Activated CD4-positive, alpha-beta T cell treated with anti-CD3 and anti-CD28 coated beads, Interleukin-2, amount 50 U/mL, for 24 hours (primary cell): ENCODE results near the gene DNAJC9.
"Not testable (repeated sequence)": the region's sequence is repeated elsewhere in the genome, so short reads cannot be mapped to it uniquely, and the experiment has no call there.

Experiments
- DNase-seq, 2 donors: peaks; one replicate each; pipeline ENCODE4 v3.0.0-alpha.2; 2020; ENCODE audit warnings: low read depth in 1 of 2, low spot score in 1 of 2

DNAJC9 gene, protein sequence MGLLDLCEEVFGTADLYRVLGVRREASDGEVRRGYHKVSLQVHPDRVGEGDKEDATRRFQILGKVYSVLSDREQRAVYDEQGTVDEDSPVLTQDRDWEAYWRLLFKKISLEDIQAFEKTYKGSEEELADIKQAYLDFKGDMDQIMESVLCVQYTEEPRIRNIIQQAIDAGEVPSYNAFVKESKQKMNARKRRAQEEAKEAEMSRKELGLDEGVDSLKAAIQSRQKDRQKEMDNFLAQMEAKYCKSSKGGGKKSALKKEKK

DNA sequence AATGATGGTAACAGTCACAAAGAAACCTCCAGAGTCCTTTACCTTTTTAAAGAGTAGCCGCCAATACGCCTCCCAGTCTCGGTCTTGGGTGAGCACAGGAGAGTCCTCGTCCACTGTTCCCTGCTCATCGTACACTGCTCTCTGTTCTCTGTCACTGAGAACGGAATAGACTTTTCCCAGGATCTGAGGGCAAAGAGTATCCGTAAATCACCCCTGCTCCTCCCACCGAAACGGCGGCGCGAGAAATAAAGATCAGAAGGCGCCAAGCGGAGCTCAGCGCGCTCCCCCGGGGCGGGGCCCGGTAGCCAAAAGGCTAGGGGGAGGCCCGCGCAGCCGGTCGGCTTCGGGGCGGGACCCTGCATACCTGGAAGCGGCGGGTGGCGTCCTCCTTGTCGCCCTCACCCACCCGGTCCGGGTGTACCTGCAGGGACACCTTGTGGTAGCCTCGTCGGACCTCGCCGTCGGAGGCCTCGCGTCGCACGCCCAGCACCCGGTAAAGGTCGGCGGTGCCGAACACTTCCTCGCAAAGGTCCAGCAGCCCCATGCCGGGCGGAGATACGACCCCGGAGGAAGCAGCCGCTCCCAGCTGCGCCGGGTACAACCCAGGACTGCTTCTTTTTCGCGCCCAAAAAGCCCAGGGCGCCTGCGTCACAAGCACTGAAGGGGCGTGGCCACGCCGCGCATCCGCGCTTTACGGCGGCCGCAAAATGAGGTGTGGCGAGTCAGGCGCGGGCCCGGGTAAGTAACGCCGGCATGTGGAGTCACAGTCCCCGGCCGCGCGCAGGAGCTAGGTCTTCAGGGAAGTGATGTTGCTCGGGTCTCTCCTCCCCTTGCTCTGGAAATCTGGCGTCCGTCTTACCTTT, at the start of gene DNAJC9:
DNAJC9 (minus strand) TSS at position 610 of the 863 bp plus-strand sequence; CDS start at position 544, 66 bp downstream.
- DNase-seq = peak; percentile 96 to 97

DNA sequence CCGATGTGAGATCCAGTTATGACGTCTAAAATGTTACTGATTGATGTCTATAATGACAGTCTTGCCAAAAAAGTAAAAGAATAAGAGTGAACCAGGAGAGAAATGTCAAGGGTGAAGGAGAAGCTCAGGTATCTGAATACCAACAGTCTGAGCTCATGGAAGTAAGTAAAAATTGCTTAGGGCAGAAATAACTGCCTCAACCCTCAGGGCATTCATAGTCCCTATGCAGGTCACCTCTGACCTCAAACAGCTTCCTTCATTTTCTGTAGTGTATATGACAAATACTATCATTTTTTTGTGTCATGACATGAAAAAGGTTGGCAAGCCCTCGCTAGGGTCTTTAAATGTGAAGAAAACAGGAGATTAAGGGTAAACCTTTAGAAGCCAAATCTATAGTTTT, 46.4 kb upstream of the DNAJC9 start:
- DNase-seq = no peak

DNA sequence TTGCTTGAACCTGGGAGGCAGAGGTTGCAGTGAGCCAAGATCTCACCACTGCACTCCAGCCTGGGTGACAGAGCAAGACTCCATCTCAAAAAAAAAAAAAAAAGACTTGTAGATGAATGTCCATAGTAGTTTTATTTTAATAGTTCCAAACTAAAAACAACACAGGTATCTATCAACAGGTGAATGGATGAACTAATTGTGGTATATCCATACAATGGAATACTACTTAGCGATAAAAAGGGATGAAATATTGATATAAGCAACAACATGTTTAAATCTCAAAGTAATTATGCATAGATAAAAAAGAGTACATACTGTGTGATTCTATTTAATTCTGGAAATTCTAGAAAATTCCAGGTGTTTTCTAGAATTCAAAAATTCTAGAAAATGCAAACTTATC, 42.9 kb upstream of the DNAJC9 start:
- no peak for DNase-seq

DNA sequence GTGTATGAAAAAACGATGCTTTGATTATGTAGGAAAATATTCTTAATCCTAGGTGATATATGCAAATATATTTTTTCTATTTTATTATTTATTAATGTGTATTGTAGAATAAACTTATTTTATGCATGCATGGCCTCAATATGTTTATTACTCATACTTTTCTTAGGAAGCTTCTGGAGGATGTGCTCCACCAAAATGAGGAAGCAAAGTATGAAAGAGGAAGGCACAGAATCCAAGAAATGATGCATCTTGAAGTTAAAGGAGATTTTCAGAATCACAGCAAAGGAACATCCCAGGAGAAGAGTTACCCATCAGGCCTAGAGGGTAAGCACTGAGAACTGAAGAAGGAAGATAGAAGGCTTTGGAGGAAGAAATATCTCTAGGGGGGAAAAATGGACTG, 40.4 kb upstream of the DNAJC9 start:
- no peak for DNase-seq

DNA sequence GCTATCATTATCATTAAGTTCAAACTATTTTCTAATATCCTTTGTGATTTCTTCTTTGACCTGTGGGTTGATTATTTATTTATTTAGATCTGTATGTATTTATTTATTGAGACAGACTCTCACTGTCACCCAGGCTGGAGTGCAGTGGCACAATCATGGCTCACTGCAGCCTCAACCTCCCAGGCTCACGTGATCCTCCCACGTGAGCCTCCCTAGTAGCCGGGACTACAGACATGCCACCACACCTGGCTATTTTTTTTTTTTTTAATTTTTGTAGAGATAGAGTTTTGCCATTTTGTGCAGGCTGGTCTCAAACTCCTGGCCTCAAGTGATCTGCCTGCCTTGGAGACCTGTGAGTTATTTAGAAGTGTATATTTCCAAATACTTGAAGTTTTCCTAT, 34.0 kb upstream of the DNAJC9 start:
- no peak for DNase-seq

DNA sequence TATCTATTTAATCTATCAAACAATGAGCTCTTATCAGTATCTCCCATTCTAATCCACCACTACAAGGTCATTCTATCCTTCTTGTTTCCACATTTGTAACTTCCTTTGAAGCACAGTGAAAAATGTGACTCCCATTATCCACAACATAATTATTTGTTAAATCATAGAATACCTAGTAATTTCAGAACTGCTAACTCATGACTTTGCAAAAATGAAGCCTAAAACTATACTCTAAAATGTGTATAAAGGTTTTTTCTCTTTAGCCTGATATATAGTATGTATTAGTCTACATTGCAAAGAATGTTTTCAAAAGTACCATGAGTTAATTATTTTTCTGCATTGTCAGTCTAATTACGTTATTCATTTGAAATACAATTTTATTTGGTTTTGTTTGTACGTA, 17.4 kb upstream of the DNAJC9 start:
- DNase-seq = no peak

DNA sequence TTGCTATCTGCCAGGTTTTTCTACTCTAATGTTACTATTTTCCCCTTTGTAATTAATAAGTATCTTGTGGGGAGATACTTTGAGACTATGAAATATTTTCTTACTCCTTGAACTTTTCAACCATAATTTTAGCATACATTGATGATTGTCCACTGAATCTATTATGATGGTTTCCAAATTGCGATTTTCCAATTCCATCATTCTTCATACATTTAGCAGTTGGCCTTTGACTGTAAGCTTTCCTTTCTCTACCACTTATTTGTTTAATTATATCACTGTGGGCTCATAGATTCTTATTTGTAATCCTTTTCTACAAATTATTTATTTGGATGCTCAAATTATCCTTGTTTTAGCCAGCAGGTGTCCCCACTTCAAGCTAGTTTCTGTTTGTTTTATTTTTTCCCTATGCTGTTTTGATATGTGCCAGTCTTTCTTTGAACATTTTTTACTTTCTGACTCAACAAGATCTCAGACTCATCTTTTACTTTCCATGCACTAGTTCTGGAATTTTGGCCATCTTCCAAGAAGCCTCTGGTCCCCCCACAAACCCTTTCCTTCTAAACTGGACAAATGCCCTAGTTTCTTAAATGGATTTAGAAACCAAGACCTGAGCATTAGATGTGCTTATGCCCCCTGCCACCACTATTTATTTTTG, 16.8 kb upstream of the DNAJC9 start:
- no peak for DNase-seq

DNA sequence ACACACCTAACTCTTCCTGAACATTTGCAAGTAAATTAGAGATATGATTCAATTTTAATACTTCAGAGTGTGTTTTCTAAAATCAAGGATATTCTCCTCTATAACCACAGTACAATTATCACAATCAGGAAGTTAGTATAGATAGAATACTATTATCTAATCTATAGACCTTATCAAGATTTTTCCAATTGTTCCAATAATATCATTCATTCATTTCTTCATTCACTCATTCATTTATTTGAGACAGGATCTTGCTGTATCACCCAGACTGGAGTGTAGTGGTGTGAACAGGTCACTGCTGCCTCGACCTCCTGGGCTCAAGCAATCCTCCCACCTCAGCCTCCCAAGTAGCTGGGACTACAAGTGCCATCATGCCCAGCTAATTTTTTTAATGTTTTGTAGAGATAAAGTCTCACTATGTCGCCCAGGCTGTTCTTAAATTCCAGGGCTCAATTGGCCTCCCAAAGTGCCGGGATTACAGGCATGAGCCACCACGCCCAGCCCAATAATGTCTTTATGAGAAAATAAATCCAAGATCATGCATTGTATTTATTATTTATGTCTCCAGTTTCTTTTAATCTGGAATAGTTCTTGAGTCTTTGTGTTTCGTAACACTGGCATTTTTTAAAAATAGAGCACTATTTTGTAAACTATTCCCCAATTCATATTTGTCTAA, 16.0 kb upstream of the DNAJC9 start:
- DNase-seq = no peak

DNA sequence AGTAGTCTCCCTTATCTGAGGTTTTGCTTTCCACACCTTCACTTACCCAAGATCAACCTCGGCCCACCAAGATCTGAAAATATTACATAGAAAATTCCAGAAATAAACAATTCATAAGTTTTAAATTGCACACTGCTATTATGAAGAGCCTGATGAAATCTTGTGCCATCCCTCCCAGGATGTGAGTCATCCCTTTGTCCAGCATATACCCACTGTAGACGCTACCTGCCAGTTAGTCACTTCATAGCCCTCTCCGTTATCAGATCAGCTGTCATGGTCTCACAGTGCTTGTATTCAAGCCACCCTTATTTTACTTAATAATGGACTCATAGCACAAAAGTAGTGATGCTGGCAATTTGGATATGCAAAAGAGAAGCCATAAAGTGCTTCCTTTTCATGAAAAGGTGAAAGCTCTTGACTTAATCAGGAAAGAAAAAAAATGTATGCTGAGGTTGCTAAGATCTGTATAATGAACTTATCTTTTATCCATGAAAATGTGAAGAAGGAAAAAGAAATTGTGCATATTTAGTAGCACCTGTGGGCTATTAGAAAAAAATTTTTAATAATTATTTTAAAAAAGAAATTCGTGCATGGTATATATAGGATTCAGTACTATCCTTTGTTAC, 15.2 kb upstream of the DNAJC9 start:
- DNase-seq = no peak

DNA sequence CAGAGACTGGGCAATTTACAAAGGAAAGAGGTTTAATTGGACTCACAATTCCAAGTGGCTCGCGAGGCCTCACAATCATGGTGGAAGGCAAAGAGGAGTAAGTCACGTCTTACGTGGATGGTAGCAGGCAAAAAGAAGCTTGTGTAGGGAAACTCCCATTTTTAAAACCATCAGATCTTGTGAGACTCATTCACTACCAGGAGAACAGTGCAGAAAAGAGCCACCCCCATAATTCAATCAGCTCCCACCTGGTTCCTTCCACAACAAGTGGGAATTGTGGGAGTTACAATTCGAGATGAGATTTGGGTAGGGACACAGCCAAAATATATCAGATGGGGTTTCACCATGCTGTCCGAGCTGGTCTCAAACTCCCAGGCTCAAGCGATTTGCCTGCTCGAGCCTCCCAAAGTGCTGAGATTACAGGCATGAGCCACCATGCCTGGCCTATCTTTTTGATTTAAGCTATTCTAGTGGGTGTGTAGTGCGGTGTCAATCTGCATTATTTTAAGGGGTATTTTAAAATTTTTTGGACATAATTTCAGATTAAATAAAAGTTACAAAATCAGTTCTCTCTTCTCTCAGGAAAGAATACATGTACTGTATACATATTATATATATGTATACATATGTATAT, 14.4 kb upstream of the DNAJC9 start:
- DNase-seq = no peak

DNA sequence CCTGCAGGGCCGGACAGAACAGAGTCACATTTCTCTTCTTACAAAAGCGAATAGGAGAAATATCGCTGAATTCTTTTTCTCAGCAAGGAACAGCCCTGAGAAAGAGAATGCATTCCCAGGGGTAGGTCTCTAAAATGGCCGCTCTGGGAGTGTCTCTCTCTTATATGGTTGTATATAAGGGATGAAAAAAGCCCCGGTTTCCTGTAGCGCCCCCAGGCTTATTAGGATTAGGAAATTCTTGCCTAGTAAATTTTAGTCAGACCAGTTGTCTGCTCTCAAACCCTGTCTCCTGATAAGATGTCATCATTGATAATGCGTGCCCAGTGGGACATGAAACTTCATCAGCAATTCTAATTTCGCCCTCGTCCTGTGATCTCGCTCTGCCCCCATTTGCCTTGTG, 11.6 kb upstream of the DNAJC9 start:
- not testable (repeated sequence) for DNase-seq

DNA sequence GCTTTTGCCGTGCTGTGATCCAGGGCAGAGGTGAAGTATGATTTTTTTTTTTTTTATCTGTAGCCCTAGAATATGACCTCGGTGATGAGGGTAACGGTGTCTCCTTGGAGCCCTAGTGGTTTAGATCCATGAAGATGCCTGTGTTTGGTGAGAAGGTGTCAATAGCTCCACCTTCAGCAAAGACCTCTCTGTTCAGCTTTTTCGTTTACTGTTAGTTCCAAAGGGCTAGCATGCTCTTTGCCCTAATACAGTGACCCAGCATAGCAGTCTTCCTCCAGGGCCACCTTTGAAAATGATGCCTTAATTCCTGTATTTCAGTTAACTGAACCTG, 6.1 kb upstream of the DNAJC9 start:
- DNase-seq = no peak

DNA sequence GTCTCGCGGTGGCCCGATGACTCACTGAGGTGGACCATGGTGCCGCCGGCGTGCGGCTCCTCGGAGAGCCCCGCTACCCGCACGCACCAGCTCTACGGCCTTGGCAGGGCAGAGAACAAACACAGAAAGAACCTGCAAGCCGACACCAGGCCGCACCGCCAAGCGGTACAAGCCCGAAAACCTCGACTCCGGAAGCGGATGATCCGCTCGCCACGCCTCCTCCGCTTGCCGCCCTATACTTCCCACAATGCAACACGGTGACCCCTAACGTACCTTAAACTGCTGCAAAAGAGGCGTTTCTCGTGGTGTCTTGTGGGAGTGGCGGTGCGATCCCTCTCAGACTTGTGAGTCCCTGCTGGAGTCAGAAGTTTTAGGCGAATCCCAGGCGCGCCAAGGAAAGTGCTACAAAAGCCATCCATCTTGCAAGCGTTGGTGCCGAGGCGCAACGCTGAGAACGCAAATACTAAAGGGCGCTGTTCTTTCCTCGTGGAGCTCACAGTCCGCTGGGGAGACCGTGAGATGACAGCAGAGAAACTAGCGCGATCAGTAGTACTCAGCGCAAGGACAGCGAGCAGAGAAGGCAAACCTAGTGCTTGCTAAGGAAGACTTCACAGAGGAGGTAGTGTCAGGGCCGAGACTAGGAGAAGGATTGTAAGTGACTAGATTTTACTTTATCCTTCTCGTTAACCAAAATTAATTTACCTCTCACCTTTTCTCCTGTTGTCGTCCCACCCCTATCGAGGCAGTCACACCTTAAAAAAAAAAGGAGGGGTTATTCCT, 5.6 kb upstream of the DNAJC9 start, which contains the start of gene MRPS16:
MRPS16 (minus strand) TSS at position 200 of the 780 bp plus-strand sequence; CDS start at position 38, 162 bp downstream.
- DNase-seq = peak; percentile 79 to 92

DNA sequence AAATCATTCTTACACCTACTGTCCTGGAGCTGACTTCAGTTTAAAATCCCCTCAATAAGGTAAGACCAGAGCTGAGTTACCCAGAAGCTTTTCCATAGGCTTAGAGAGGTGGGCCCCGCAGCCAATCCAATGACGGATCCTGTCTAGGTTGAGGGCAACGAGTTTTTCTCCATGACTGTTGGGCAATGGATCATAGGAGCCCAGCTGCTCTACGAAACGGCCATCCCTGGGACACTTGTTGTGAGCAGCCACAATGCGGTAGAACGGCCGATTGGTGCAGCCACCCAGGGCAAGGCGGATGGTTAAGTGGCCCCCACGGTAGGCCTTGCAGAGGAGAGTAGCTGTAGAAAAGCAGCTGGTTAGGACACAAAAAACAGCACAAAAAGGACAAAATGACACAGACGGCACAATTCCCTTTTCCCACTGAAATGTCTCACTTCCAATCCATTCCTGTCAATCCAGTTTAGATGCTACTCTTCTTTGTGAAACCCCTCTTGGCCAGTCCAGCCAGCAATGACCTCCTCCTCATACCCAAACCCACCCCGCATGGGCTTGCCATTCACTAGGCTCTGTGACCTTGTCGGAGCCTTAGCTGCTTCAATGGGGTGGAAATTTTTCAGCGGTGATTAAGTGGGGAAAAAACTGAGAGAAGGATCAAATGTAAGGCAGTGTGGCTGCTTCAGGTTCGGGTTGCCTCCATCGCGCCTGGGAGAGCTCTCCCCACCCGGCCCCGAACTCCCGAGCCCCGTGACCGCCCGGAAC, 4.8 kb upstream of the DNAJC9 start:
- DNase-seq = no peak

DNA sequence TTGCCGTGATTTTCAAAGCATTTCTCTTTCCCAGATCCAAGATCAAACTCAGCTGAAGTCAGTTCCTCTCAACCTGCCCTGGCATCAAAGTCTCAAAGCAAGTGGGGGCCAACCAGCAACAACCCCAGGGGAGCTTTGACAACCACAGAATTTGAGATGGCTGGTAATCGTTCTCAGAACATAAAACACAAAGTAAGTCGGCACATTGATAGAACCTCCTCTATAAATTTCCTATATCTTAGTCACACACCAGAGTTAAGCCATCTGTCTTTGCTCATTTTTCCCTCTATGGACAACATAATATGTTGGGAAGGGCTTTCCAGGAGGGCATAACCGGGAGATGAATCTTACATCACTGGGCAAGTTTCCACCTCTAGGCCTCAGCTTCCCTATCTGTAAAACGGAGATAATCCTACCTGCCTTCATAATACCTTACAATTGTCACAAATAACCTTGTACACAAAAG, 1.2 kb upstream of the DNAJC9 start:
- DNase-seq = no peak

DNA sequence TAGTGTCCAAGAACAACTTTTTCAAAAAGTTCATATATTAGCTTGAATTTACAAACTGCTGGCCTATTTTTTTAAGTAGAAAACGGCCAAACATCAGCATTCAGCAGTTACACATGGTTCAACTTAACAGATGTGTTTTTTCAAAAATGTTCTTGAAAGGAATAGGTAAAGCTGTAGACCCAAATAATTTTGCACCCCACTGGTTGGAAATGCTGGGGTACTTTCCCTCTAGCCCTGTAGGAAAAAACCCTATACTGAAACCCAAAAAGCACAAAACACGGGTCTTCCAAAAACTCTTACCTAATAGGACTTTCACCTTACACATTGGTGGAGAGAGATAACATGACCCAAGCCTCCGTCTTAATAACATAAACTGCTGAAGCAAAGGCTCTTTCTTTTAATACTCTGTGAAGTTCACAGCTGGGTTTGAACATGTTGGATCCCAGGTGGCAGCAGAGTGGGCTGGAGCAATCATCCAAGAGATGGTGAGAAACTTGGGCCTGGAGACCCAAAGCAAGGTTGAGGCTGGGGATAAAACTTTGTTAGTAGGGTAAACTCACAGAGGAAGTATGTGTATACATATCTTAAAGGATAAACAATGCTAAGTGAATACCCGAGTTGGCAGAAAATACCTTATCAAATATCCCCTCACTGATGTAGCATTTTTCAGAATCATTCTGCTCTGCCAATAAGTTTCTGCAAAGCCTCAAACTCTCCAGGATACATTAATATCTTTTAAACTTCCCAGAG, 629 bp upstream of the DNAJC9 start:
- no peak for DNase-seq

DNA sequence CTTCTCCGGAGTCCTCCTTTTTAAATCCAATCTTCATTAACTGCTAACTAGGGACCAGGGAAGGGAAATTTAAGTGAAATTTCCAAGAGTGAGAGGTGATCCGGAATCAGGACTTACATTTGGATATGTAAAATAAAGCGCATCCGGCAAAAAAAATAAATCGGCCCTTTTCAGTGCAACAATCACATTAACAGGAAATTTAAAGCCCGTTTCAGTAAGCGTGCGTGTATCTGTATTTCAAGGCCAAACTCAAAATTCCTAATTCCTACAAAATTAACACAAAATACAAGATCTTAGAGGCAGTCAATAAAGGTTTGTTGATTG, 771 bp downstream of the DNAJC9 start:
- DNase-seq = no peak

DNA sequence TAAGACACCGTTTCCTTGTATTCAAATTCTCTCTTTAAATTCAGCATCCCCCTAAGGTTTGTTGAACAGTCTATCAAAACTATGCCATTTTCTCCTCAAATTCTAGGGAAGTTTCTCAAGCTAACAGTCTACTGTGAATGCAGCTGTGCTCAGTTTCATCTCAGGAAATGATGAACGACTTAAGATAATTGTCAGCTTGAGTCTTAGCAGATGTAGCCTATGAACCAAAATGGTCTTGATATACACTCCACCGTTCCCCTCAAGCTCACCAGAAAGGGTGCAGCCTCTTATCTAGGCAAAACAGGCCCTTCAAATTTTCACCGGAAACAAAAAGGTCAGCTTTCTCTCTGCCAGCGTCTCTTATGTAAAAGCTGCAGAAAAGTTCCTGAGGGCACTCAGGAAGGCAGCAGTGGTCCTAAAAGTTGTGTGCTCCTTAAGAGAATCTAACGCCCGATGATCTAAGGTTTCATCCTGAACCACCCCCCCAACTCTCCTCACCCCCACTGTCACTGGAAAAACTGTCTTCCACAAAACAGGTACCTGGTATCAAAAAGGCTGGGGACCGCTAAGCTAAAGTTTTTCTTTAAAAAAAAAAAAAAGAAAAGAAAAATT, 2.1 kb downstream of the DNAJC9 start:
- DNase-seq = no peak
